Activated CD4-positive, CD25-positive, alpha-beta regulatory T cell (primary cell): ENCODE data around the gene LSM2.
"Not testable (repeated sequence)": the region's sequence is repeated elsewhere in the genome, so short reads cannot be mapped to it uniquely, and the experiment has no call there.

Experiments used
- DNase-seq, 4 experiments: peaks; one replicate each; lab custom pipeline; 2025; lab: John Stamatoyannopoulos, UW

LSM2 gene

DNA sequence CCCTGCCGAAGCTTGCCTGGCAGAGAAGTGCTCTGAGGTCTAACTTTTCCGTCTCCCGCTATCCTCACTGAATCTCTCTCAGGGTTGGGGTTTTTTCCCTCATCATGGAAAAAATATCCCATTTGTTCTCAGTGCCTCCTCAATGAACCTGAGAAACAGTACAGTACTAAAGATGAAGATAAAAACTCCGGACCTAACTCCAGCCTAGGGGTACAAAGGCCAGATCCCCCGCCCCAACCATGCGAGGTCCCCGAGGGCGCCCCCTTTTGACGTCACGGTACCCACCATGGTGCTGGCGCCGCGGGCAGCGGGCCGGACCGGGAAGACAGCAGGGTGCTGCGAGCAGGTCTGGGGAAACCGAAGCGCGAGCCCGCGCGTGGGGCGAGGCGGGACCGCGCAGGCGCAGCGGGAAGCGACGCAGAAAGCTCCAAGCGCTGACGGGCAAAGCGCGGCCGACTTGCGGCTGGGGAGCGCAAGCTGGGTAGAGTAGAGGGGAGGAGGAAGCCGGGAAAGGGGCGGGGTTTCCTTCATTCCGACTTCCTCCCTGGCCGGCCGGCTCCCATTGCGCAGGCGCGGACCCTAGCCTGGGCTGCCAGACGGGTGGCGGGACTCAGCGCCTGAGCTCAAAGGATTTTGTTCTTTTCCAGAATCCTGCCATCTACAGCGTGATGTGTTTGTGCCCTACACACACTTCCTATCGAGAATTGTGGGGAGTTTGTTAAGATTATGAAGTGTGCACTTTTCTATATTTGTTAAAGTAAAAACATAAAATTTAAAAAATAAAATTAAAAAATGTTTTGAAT, at the start of gene LSM2:
Gene LSM2, minus strand, starts transcription at position 497 of the 803 bp plus-strand sequence. Its CDS starts 209 bp downstream, at position 288.
- peak; percentile 85 to 94 (median 90) for DNase-seq

GRCh38 chr6:31851980-31852718, 45.4 kb upstream of the LSM2 start:
- DNase-seq: not testable (repeated sequence)

GRCh38 chr6:31851485-31851832, 44.7 kb upstream of the LSM2 start:
- DNase-seq: no peak

GRCh38 chr6:31850765-31851484, 44.2 kb upstream of the LSM2 start:
- DNase-seq: no peak

DNA sequence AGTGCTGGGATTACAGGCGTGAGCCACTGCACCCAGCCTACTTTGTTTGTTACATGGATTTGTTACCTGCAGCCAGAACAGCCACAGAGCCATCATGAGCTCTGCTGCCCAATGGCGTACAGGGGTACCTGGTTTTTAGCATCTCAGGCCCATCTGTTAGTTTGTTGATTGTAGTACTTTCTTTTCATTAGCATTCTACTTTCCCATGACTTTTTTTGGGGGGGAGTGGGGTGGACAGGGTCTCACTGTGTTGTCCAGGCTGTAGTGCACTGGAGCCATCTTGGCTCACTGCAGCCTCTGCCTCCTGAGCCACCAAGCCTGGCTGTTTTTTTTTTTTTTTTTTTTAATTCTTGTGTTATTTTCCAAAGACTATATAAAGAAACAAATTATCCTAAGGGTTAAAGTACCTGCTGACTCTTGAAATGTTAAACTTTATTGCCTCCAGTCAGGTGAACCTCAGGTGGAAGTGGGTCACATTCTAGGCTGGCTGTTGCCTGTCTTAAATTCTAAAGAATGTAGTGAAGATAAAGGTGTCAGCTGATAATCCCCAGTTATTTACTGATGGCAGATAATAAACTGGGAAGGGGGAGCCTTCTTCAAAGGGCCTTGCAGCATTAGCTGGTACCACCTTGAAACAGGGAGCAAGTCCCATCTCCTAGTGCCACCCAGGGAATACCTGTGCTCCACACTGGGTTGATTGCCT, 40.7 kb upstream of the LSM2 start:
- no peak for DNase-seq

DNA sequence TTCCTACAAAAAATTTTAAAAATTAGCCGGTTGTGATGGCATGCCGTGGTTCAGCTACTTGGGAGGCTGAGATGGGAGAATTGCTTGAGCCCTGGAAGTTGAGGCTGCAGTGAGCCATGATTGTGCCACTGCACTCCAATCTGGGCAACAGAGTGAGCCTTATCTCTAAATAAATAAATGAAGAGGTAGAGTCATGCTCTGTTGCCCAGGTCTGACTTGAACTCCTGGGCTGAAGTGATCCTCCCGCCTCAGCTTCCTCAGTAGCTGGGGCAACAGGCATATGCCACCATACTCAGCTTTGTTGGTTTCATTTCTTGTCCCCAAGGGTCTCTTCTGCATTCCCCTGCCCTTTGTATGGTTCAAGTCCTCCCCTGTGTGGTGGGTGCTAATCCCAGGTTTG, 37.7 kb upstream of the LSM2 start:
- DNase-seq: no peak

GRCh38 chr6:31842053-31842452, 35.3 kb upstream of the LSM2 start:
- DNase-seq: no peak

GRCh38 chr6:31839779-31840126, 33.0 kb upstream of the LSM2 start:
- DNase-seq: not testable (repeated sequence)

- no peak for DNase-seq
Observed at GRCh38 chr6:31838968-31839367, 32.2 kb upstream of the LSM2 start.

- DNase-seq: not testable (repeated sequence)
Observed at GRCh38 chr6:31838114-31838553, 31.4 kb upstream of the LSM2 start.

- no peak for DNase-seq
Observed at GRCh38 chr6:31837369-31838113, 30.8 kb upstream of the LSM2 start.

- no peak for DNase-seq
Observed at GRCh38 chr6:31836474-31837368, 30.0 kb upstream of the LSM2 start.

- no peak for DNase-seq
Observed at GRCh38 chr6:31836047-31836473, 29.3 kb upstream of the LSM2 start.

GRCh38 chr6:31834367-31835250, 27.8 kb upstream of the LSM2 start:
- peak; percentile 59 to 65 (median 64) for DNase-seq

- DNase-seq: no peak
Observed at GRCh38 chr6:31831350-31832215, 24.8 kb upstream of the LSM2 start.

- DNase-seq: no peak
Observed at GRCh38 chr6:31830886-31831335, 24.1 kb upstream of the LSM2 start.

DNA sequence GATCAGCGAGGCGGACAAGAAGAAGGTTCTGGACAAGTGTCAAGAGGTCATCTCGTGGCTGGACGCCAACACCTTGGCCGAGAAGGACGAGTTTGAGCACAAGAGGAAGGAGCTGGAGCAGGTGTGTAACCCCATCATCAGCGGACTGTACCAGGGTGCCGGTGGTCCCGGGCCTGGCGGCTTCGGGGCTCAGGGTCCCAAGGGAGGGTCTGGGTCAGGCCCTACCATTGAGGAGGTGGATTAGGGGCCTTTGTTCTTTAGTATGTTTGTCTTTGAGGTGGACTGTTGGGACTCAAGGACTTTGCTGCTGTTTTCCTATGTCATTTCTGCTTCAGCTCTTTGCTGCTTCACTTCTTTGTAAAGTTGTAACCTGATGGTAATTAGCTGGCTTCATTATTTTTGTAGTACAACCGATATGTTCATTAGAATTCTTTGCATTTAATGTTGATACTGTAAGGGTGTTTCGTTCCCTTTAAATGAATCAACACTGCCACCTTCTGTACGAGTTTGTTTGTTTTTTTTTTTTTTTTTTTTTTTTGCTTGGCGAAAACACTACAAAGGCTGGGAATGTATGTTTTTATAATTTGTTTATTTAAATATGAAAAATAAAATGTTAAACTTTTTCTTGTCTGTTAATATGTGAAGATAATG, 23.0 kb upstream of the LSM2 start:
- no peak for DNase-seq
